ENCODE measurements around the gene KRTDAP. TPM values are rescaled to one million over a fixed set of nuclear protein-coding genes. Genes with fewer than 3 reads are reported as not detected.
A peak's percentile ranks its signal among the peaks of the same experiment; 100 is the strongest.

KRTDAP gene
- total RNA-seq (2014; rRNA removed; shearing (Covaris generic)), result not detected in 2 replicates
- polyA plus RNA-seq (2015; cell fraction: cytosol; rRNA removed), result not detected in 2 replicates
- not detected in 2 replicates for polyA plus RNA-seq (2015; cell fraction: nucleus; rRNA removed)

GRCh38 chr19:35490364-35490763 lies at the start of gene KRTDAP:
KRTDAP (minus strand) TSS chr19:35490464; CDS start chr19:35490442, 22 bp downstream.
- in situ Hi-C loops (cut with HindIII; ENCODE audit: low pct_unique_long_range_greater_than_20kb, low sequenced_read_pairs), result no loop called here
- no peak for DNase-seq (ENCODE audit: low read depth, low spot score)

GRCh38 chr19:35539850-35540249 lies 49.6 kb upstream of the KRTDAP start:
- in situ Hi-C loops (cut with HindIII; ENCODE audit: low pct_unique_long_range_greater_than_20kb, low sequenced_read_pairs), result no loop called here

GRCh38 chr19:35539314-35539713 lies 49.0 kb upstream of the KRTDAP start:
- DNase-seq (ENCODE audit: low read depth, low spot score), result no peak
- in situ Hi-C loops (cut with HindIII; ENCODE audit: low pct_unique_long_range_greater_than_20kb, low sequenced_read_pairs), result no loop called here

More at GRCh38 chr19:35539850-35540249, 49.6 kb upstream of the KRTDAP start:
- DNase-seq (ENCODE audit: low read depth, low spot score), result no peak

GRCh38 chr19:35534803-35535480 lies 44.7 kb upstream of the KRTDAP start:
- no peak for DNase-seq (ENCODE audit: low read depth, low spot score)
- in situ Hi-C loops (cut with HindIII; ENCODE audit: low pct_unique_long_range_greater_than_20kb, low sequenced_read_pairs), result no loop called here

GRCh38 chr19:35533822-35534392 lies 43.6 kb upstream of the KRTDAP start:
- no peak for DNase-seq (ENCODE audit: low read depth, low spot score)
- in situ Hi-C loops (cut with HindIII; ENCODE audit: low pct_unique_long_range_greater_than_20kb, low sequenced_read_pairs), result no loop called here

- DNase-seq (ENCODE audit: low read depth, low spot score), result no peak
- in situ Hi-C loops (cut with HindIII; ENCODE audit: low pct_unique_long_range_greater_than_20kb, low sequenced_read_pairs), result no loop called here
These were observed 43.0 kb upstream of the KRTDAP start, which contains the start of gene GAPDHS for GRCh38 chr19:35533201-35533821. GAPDHS (plus strand) TSS chr19:35533456; CDS start chr19:35533528, 72 bp downstream.

GRCh38 chr19:35531291-35531690 lies 41.0 kb upstream of the KRTDAP start:
- in situ Hi-C loops (cut with HindIII; ENCODE audit: low pct_unique_long_range_greater_than_20kb, low sequenced_read_pairs), result no loop called here
- no peak for DNase-seq (ENCODE audit: low read depth, low spot score)

GRCh38 chr19:35529241-35530218 lies 39.3 kb upstream of the KRTDAP start:
- in situ Hi-C loops (cut with HindIII; ENCODE audit: low pct_unique_long_range_greater_than_20kb, low sequenced_read_pairs), result no loop called here
- no peak for DNase-seq (ENCODE audit: low read depth, low spot score)

GRCh38 chr19:35528218-35529038 lies 38.2 kb upstream of the KRTDAP start, which contains the start of gene SBSN:
SBSN (minus strand) TSS chr19:35528311; CDS start chr19:35528281, 30 bp downstream.
- in situ Hi-C loops (cut with HindIII; ENCODE audit: low pct_unique_long_range_greater_than_20kb, low sequenced_read_pairs), result no loop called here

GRCh38 chr19:35525873-35526272 lies 35.6 kb upstream of the KRTDAP start:
- in situ Hi-C loops (cut with HindIII; ENCODE audit: low pct_unique_long_range_greater_than_20kb, low sequenced_read_pairs), result no loop called here
- DNase-seq (ENCODE audit: low read depth, low spot score), result no peak

More at GRCh38 chr19:35528218-35529038, 38.2 kb upstream of the KRTDAP start, which contains the start of gene SBSN:
- DNase-seq (ENCODE audit: low read depth, low spot score), result no peak

GRCh38 chr19:35524181-35524837 lies 34.0 kb upstream of the KRTDAP start:
- in situ Hi-C loops (cut with HindIII; ENCODE audit: low pct_unique_long_range_greater_than_20kb, low sequenced_read_pairs), result no loop called here
- DNase-seq (ENCODE audit: low read depth, low spot score), result no peak

GRCh38 chr19:35522745-35523327 lies 32.6 kb upstream of the KRTDAP start:
- in situ Hi-C loops (cut with HindIII; ENCODE audit: low pct_unique_long_range_greater_than_20kb, low sequenced_read_pairs), result no loop called here
- DNase-seq (ENCODE audit: low read depth, low spot score), result no peak

GRCh38 chr19:35521124-35521743 lies 31.0 kb upstream of the KRTDAP start:
- in situ Hi-C loops (cut with HindIII; ENCODE audit: low pct_unique_long_range_greater_than_20kb, low sequenced_read_pairs), result no loop called here
- peak; percentile 54 for DNase-seq (ENCODE audit: low read depth, low spot score)

GRCh38 chr19:35519291-35519690 lies 29.0 kb upstream of the KRTDAP start:
- no peak for DNase-seq (ENCODE audit: low read depth, low spot score)
- in situ Hi-C loops (cut with HindIII; ENCODE audit: low pct_unique_long_range_greater_than_20kb, low sequenced_read_pairs), result no loop called here

GRCh38 chr19:35518313-35518712 lies 28.0 kb upstream of the KRTDAP start:
- in situ Hi-C loops (cut with HindIII; ENCODE audit: low pct_unique_long_range_greater_than_20kb, low sequenced_read_pairs), result no loop called here
- DNase-seq (ENCODE audit: low read depth, low spot score), result peak; percentile 90

Data from SK-MEL-5 (cell line).